ENCODE results near the gene P2RX2.

Gene P2RX2

DNA sequence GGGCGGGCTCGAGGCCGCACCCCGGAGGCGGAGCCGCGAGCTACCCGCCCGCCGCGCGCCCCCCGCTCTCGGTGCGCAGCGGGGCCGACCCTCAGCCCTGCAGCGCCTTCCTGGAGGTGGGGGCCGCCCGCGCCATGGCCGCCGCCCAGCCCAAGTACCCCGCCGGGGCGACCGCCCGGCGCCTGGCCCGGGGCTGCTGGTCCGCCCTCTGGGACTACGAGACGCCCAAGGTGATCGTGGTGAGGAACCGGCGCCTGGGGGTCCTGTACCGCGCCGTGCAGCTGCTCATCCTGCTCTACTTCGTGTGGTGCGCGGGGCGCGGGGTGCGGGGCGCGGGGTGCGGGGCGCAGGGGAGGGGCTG lies at the start of gene P2RX2:
Gene P2RX2, plus strand, starts transcription at position 94 of the 361 bp plus-strand sequence. Its CDS starts 41 bp downstream, at position 135.
- H3K4me3 ChIP-seq (ENCODE audit: low read length): no peak within 1 kb of the TSS
- TF ChIP-seq CTCF (conservative IDR thresholded peaks at IDR 0.05; ENCODE audit: low read depth, low read length): no peak
- no peak for DNase-seq (ENCODE audit: low read depth)

DNA sequence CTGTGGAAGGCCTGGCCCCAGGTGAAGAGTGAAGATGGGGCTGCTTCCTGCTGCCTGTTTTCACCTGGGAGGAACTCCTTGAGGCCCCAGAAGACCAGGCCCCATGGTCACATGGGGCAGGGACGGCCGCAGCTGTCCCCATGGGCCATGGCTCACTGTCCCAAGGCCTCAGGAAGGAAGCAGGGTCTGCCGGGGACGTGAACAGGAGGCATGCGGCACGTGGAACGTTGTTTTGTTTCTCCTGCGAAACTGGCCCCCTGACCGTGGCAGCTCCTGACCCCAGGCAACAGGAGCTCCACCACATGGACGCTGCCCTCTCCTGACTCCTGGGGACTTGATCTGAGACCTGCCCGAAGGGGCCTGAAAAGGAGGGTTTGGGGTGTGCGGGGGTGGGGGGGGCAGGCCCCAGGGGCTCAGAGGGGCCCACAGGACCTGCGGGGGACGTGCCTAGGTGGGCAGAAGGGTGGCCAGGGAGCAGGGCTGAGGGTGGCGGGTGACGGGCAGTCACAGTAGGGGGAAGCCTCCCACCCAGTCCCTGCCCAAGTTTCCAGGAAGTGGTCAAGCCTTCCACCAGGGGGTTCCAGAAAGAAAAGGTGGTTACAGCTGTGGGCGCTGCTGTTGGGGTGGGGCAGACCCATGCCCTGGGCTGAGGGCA lies 49.6 kb upstream of the P2RX2 start:
- DNase-seq (ENCODE audit: low read depth): no peak
- no peak for TF ChIP-seq CTCF (conservative IDR thresholded peaks at IDR 0.05; ENCODE audit: low read depth, low read length)
- H3K4me3 ChIP-seq (ENCODE audit: low read length): no peak overlapping the region

DNA sequence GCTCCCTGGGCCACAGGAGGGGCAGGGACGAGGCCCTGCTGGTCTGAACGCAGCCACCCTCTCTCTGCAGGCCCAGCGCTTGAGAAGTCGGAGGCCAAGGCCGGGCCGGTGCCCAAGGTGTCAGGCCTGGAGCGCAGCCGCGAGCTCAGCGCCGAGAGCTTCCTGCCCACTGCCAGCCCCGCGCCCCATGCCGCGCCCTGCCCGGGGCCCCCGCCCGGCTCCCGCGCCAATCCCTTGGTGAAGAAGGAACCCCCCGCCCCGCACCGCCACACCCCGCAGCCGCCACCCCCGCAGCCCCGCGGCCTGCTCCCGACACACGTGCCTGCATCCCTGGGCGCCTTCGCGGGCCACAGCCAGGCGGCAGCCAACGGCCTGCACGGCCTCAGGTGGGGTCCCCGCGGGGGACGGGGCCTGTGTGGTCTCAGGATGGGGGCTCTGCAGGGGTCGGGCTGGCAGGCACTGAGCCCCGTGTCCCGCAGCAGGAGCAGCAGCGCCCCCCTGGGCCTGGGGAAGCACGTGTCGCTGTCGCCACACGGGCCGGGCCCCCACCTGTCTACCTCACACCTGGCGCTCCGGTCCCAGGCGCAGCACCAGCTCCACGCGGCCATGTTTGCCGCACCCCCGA lies 48.6 kb upstream of the P2RX2 start:
- no peak overlapping the region for H3K4me3 ChIP-seq (ENCODE audit: low read length)
- DNase-seq (ENCODE audit: low read depth): no peak
- TF ChIP-seq CTCF (conservative IDR thresholded peaks at IDR 0.05; ENCODE audit: low read depth, low read length): no peak

- no peak overlapping the region for H3K4me3 ChIP-seq (ENCODE audit: low read length)
- TF ChIP-seq CTCF (conservative IDR thresholded peaks at IDR 0.05; ENCODE audit: low read depth, low read length): no peak
- DNase-seq (ENCODE audit: low read depth): no peak
Measured at GRCh38 chr12:132570635-132571034, 47.9 kb upstream of the P2RX2 start.

GRCh38 chr12:132571051-132571450 lies 47.5 kb upstream of the P2RX2 start:
- no peak overlapping the region for H3K4me3 ChIP-seq (ENCODE audit: low read length)
- no peak for TF ChIP-seq CTCF (conservative IDR thresholded peaks at IDR 0.05; ENCODE audit: low read depth, low read length)
- DNase-seq (ENCODE audit: low read depth): no peak

DNA sequence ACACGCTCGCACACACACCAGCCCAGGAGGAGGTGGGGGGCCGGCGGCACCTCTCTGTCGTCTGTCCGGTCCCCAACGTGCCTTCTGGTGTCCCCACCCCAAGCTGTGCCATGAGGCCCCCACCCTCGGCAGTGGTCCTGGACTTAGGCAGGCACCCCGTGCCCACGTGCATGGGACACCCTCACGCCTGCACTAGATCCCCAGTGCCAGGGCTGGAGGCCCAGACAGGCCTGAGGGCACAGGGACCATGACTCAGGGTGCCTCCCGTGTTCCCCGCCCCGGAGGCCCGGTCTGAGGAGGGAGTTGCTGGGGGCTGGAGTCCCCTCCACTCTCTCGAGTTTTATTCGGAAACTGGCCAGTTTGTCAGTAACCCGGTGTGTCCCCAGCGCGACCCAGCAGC lies 47.0 kb upstream of the P2RX2 start:
- TF ChIP-seq CTCF (conservative IDR thresholded peaks at IDR 0.05; ENCODE audit: low read depth, low read length): no peak
- no peak for DNase-seq (ENCODE audit: low read depth)
- no peak overlapping the region for H3K4me3 ChIP-seq (ENCODE audit: low read length)

DNA sequence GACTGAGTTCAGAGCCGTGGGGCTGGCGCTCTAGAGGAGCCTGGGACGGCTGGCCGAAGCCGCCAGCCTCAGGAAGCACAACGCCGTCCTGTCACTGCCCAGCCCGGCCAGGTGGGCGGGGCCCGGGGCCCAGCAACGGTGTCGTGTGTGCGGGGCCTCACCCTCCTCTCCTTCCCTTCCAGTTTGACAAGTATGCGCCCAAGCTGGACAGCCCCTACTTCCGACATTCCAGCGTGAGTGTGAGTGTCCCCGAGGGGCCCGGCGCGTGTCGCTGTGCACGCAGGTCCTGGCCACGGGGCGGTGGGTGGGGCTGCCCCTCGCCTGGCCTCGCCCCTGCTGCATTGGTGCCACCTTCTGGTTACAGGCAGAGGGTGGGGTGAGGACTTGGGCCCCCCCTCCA lies 46.5 kb upstream of the P2RX2 start:
- no peak for TF ChIP-seq CTCF (conservative IDR thresholded peaks at IDR 0.05; ENCODE audit: low read depth, low read length)
- H3K4me3 ChIP-seq (ENCODE audit: low read length): no peak overlapping the region
- no peak for DNase-seq (ENCODE audit: low read depth)
